GM18951 (cell line): Measurements from ENCODE around the gene RNF168.
A peak's percentile ranks its signal among the peaks of the same experiment; 100 is the strongest.
"Not testable (repeated sequence)": the region's sequence is repeated elsewhere in the genome, so short reads cannot be mapped to it uniquely, and the experiment has no call there.

ENCODE experiments used
- POLR2A ChIP-seq: IDR thresholded peaks from 4 replicates; pipeline ENCODE4 v1.6.1; 2011; ENCODE audit warnings: mild to moderate bottlenecking; ENCODE audit not compliant: insufficient read length, insufficient read depth; ENCODE audit errors: extremely low read depth
- in situ Hi-C: fragments of 300-500 bp; cut with MboI; formaldehyde crosslinking; loops from one replicate; pipeline ENCODE4 v1.12.0; 2022; ENCODE audit warnings: low sequenced_read_pairs, mixed read lengths, inconsistent platforms; ENCODE audit not compliant: unreplicated experiment

Gene RNF168

GRCh38 chr3:196431181-196432136 lies 72.1 kb downstream of the RNF168 start:
- in situ Hi-C loops = no loop called here
- TF ChIP-seq POLR2A = peak; percentile 21

DNA sequence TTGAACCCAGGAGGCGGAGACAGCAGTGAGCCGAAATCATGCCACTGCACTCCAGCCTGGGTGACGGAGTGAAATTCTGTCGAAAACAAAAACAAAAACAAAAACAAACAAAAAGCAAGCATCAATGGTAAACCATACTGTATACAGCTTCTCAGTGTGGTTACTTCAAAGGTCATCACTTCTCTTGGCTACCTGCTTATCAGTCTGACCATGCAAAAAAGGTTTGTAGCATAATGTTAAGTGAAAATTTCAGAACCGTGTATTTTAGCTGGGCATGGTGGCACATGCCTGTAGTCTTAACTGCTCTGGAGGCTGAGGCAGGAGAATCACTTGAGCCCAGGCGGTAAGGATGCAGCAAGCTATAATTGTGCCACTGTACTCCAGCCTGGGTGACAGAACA lies 75.5 kb downstream of the RNF168 start:
- no peak for TF ChIP-seq POLR2A
- in situ Hi-C loops = no loop called here

GRCh38 chr3:196424421-196424820 lies 79.1 kb downstream of the RNF168 start:
- in situ Hi-C loops = not testable (repeated sequence)

DNA sequence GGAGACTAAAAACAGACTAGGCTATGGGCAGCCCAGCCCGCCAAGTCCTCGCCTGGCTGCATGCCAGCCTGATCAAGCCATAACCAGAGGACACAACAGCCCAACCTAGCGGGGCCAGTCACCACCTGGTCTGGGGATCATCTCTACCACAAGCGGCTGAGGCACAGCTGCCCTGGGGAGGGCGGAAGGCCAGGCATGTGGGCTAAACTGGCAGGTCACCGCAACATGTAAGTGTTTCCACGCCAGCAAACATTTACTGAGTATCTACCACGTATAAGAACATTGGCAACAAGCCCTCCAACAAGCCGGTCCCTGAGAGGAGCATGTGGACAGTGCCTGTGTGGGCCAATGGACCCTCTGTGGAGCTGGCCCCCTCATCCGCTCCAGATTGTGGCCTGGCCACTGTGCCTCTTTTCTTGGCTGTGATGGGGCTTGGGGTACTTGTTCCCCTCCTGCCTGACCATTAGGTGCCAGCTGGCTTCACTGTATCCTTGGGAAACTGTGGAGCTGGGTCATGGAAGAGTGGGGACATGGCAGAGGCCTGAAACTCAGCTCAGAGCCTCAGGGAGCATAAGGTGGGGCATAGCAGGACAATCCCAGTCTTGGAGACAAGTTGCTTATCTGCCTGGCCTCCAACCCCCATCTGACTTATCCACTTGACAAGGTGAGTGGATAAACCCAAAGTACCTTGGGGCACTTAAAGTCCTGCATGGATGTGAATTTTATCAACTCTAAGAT lies 80.4 kb downstream of the RNF168 start:
- TF ChIP-seq POLR2A = no peak
- in situ Hi-C loops = no loop called here

DNA sequence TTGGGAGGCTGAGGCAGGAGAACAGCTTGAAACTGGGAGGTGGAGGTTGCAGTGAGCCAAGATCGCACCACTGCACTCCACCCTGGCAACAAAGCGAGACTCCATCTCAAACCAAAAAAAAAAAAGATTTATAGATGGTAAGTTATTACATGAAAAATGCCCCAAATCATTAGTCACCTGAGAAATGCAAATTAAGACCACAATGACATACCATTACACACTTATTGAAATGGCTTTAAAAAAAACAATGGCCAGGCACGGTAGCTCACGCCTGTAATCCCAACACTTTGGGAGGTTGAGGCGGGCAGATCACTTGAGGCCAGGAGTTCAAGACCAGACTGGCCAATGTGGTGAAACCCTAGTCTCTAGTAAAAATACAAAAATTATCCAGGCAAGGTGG lies 81.9 kb downstream of the RNF168 start:
- in situ Hi-C loops = not testable (repeated sequence)

DNA sequence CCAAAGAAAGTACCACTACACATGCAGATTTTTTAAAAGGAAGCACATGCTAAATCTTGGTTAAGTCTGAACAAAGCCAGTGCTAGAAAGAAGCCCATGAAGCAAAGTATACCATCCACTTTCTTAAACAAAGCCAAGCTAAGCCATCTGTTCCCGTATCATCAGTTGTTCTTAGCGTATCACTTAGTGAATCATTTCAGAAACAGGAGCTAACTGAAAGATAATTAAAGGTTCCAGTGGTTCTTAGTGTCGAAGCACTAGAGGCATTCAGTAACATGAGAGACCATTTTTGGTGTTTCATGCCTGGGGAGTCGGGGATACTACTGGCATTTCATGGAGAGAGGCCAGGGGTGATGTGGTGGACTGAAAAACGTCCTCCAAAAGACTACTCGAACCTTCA lies 84.2 kb downstream of the RNF168 start:
- no peak for TF ChIP-seq POLR2A
- in situ Hi-C loops = no loop called here
